DOHH2 (cell line): Measurements from ENCODE around the gene CIC.

Experiments used
- H3F3A ChIP-seq: fragments of 200-600 bp; sonication (generic), shearing (Covaris generic); 2 replicates; pipeline ENCODE4 v1.6.0; 2016; ENCODE audit warnings: antibody characterized with exemption, mild to moderate bottlenecking; ENCODE audit not compliant: control insufficient read depth, insufficient read depth
- H3K27ac ChIP-seq: fragments of 200-600 bp; sonication (generic); 2 replicates; pipeline ENCODE4 v1.5.1; 2014; ENCODE audit warnings: low read depth, mild to moderate bottlenecking, low read length, moderate library complexity
- H3K27me3 ChIP-seq: fragments of 200-600 bp; sonication (generic); 2 replicates; pipeline ENCODE4 v1.6.1; 2014; ENCODE audit warnings: mild to moderate bottlenecking, low read length, mixed read lengths; ENCODE audit not compliant: control insufficient read depth
- H3K36me3 ChIP-seq: fragments of 200-600 bp; sonication (generic); 2 replicates; pipeline ENCODE4 v1.6.1; 2014; ENCODE audit warnings: mild to moderate bottlenecking, low read length, moderate library complexity, mixed read lengths; ENCODE audit not compliant: control insufficient read depth
- H3K4me1 ChIP-seq: fragments of 200-600 bp; sonication (generic); 2 replicates; pipeline ENCODE4 v1.6.1; 2014; ENCODE audit warnings: mild to moderate bottlenecking, low read length, mixed read lengths; ENCODE audit not compliant: control insufficient read depth
- H3K4me2 ChIP-seq: fragments of 200-600 bp; sonication (generic); 2 replicates; pipeline ENCODE4 v1.6.0; 2014; ENCODE audit warnings: mild to moderate bottlenecking, low read length, moderate library complexity
- H3K4me3 ChIP-seq: fragments of 200-600 bp; sonication (generic); 2 replicates; pipeline ENCODE4 v1.5.1; 2014; ENCODE audit warnings: mild to moderate bottlenecking, low read length, mixed read lengths
- H3K79me2 ChIP-seq: fragments of 200-600 bp; sonication (generic); 2 replicates; pipeline ENCODE4 v1.6.1; 2014; ENCODE audit warnings: mild to moderate bottlenecking, low read length, mixed read lengths; ENCODE audit not compliant: control insufficient read depth
- H3K9me2 ChIP-seq: fragments of 200-600 bp; sonication (generic); replicated peaks from 2 replicates; pipeline ENCODE4 v1.6.1; 2014; ENCODE audit warnings: mild to moderate bottlenecking, low read length, mixed read lengths; ENCODE audit not compliant: control insufficient read depth
- H3K9me3 ChIP-seq: fragments of 200-600 bp; sonication (generic); 2 replicates; pipeline ENCODE4 v1.6.1; 2014; ENCODE audit warnings: antibody characterized with exemption, low read length, mixed read lengths; ENCODE audit not compliant: control insufficient read depth, insufficient read depth
- H4K20me1 ChIP-seq: fragments of 200-600 bp; sonication (generic); 2 replicates; pipeline ENCODE4 v1.6.0; 2014; ENCODE audit warnings: low read depth, mild to moderate bottlenecking, antibody characterized with exemption, low read length, moderate library complexity; ENCODE audit not compliant: control insufficient read depth, insufficient read depth
- EZH2phosphoT487 ChIP-seq: fragments of 200-600 bp; sonication (generic); IDR thresholded peaks from 2 replicates; pipeline ENCODE4 v1.6.1; 2017; ENCODE audit warnings: borderline replicate concordance, mild to moderate bottlenecking, antibody characterized with exemption, low read length, moderate library complexity, mixed read lengths
- TF ChIP-seq, protein P1 (sequence below): fragments of 200-600 bp; sonication (generic); IDR thresholded peaks from one replicate; pipeline ENCODE4 v1.5.1; 2014; ENCODE audit warnings: antibody characterized with exemption, mild to moderate bottlenecking, low read depth, low read length; ENCODE audit not compliant: poor library complexity, severe bottlenecking

CIC gene

DNA sequence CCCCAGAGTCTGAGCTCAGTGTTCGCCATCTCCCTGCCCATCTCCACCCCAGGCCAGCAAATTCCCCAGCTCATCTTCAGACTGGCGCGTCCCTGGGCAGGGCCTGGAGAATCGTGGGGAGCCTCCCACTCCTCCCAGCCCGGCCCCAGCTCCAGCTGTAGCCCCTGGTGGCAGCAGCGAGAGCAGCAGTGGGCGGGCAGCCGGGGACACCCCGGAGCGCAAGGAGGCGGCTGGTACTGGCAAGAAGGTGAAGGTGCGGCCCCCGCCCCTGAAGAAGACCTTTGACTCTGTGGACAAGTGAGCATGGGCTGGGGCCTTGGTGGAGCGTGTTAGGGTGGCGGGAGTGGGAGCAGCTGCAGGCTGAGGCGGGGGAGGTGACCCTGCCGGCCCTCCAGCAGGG, 24.5 kb downstream of the CIC start:
- Histone ChIP-seq H3K4me1 (peaks cover 3% of the 10 kb centered on the region; the same call in 1 of the 2 replicates), H4K20me1 (no peaks in the 10 kb centered on the region), H3F3A (peaks cover 2% of the 10 kb centered on the region; the same call in 1 of the 2 replicates), H3K27ac (no peak overlapping the region), H3K4me3 (no peak overlapping the region), H3K36me3 (peaks cover 80% of the 10 kb centered on the region), H3K9me2 (no peaks in the 10 kb centered on the region), H3K9me3 (no peaks in the 10 kb centered on the region), H3K79me2 (no peaks in the 10 kb centered on the region), H3K27me3 (no peaks in the 10 kb centered on the region), H3K4me2 (no peak overlapping the region)
- no peak for TF ChIP-seq EZH2phosphoT487
- TF ChIP-seq, protein P1, sequence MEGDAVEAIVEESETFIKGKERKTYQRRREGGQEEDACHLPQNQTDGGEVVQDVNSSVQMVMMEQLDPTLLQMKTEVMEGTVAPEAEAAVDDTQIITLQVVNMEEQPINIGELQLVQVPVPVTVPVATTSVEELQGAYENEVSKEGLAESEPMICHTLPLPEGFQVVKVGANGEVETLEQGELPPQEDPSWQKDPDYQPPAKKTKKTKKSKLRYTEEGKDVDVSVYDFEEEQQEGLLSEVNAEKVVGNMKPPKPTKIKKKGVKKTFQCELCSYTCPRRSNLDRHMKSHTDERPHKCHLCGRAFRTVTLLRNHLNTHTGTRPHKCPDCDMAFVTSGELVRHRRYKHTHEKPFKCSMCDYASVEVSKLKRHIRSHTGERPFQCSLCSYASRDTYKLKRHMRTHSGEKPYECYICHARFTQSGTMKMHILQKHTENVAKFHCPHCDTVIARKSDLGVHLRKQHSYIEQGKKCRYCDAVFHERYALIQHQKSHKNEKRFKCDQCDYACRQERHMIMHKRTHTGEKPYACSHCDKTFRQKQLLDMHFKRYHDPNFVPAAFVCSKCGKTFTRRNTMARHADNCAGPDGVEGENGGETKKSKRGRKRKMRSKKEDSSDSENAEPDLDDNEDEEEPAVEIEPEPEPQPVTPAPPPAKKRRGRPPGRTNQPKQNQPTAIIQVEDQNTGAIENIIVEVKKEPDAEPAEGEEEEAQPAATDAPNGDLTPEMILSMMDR: no peak

DNA sequence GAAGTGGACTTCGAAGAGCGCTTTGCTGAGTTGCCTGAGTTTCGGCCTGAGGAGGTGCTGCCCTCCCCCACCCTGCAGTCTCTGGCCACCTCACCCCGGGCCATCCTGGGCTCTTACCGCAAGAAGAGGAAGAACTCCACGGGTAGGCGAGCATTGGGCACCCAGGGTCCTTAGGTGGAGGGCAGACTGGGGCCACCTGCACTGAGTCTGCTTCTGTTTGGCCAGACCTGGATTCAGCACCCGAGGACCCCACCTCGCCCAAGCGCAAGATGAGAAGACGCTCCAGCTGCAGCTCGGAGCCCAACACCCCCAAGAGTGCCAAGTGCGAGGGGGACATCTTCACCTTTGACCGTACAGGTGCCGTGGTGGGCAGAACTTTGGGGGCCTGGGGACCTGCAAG, 24.9 kb downstream of the CIC start:
- Histone ChIP-seq H3K27me3 (no peaks in the 10 kb centered on the region), H3K4me2 (no peak overlapping the region), H3K4me1 (peaks cover 3% of the 10 kb centered on the region; the same call in 1 of the 2 replicates), H3K27ac (no peak overlapping the region), H4K20me1 (no peaks in the 10 kb centered on the region), H3K4me3 (no peak overlapping the region), H3K79me2 (no peaks in the 10 kb centered on the region), H3K9me2 (no peaks in the 10 kb centered on the region), H3F3A (peaks cover 2% of the 10 kb centered on the region; the same call in 1 of the 2 replicates), H3K36me3 (peaks cover 76% of the 10 kb centered on the region), H3K9me3 (no peaks in the 10 kb centered on the region)
- TF ChIP-seq, protein P1: no peak
- no peak for TF ChIP-seq EZH2phosphoT487

DNA sequence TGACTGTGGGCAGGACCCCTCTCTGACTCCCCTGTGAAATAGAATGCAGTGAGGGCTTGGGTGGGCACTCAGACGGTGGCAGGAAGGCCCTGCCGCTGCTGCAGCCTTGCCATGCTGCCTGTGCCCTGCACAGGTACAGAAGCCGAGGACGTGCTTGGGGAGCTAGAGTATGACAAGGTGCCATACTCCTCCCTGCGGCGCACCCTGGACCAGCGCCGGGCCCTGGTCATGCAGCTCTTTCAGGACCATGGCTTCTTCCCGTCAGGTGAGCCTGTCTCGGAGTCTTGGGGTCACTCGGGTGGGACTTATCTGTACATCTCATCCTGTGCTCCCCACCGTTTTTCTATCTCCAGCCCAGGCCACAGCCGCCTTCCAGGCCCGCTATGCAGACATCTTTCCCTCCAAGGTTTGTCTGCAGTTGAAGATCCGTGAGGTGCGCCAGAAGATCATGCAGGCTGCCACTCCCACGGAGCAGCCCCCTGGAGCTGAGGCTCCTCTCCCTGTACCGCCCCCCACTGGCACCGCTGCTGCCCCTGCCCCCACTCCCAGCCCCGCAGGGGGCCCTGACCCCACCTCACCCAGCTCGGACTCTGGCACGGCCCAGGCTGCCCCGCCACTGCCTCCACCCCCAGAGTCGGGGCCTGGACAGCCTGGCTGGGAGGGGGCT, 25.6 kb downstream of the CIC start:
- no peak for TF ChIP-seq EZH2phosphoT487
- TF ChIP-seq, protein P1: no peak
- Histone ChIP-seq H3K27ac (no peak overlapping the region), H3K27me3 (no peaks in the 10 kb centered on the region), H3F3A (peaks cover 2% of the 10 kb centered on the region; the same call in 1 of the 2 replicates), H4K20me1 (no peaks in the 10 kb centered on the region), H3K9me3 (no peaks in the 10 kb centered on the region), H3K36me3 (peaks cover 69% of the 10 kb centered on the region), H3K4me2 (no peak overlapping the region), H3K9me2 (no peaks in the 10 kb centered on the region), H3K4me1 (peaks cover 3% of the 10 kb centered on the region; the same call in 1 of the 2 replicates), H3K79me2 (no peaks in the 10 kb centered on the region), H3K4me3 (no peak overlapping the region)
